Fibroblast of lung (primary cell): ENCODE results near the gene SH3RF1. TPM values are rescaled to one million over a fixed set of nuclear protein-coding genes. Genes with fewer than 3 reads are reported as not detected.

ENCODE experiments used
- DNase-seq, 2 donors: peaks; one replicate each; pipeline versions ENCODE4 v3.0.0 to v3.0.0-alpha.2; 2010; ENCODE audit warnings: low read depth in 2 of 2
- H2AFZ ChIP-seq: 2 replicates; pipeline ENCODE4 v1.5.1; 2012; ENCODE audit warnings: low read length, control low read depth, inconsistent platforms
- H3K27ac ChIP-seq: 2 replicates; pipeline ENCODE4 v1.5.1; 2011; ENCODE audit warnings: low read length, control low read depth; ENCODE audit not compliant: insufficient read depth
- H3K27me3 ChIP-seq: 2 replicates; pipeline ENCODE4 v1.5.1; 2011; ENCODE audit warnings: mild to moderate bottlenecking, low read length; ENCODE audit not compliant: control insufficient read depth, insufficient read depth
- H3K36me3 ChIP-seq: 2 replicates; pipeline ENCODE4 v1.5.1; 2011; ENCODE audit warnings: low read length; ENCODE audit not compliant: control insufficient read depth, insufficient read depth
- H3K4me1 ChIP-seq: 2 replicates; pipeline ENCODE4 v1.5.1; 2011; ENCODE audit warnings: low read length; ENCODE audit not compliant: control insufficient read depth, insufficient read depth; ENCODE audit errors: extremely low read depth
- H3K4me2 ChIP-seq: 2 replicates; pipeline ENCODE4 v1.5.1; 2011; ENCODE audit warnings: low read length, control low read depth; ENCODE audit not compliant: insufficient read depth; ENCODE audit errors: extremely low read depth
- H3K4me3 ChIP-seq, 4 experiments: fragments of 200-600 bp in 1 of 4; sonication (generic) in 1 of 4; replicated peaks in 1 of 4; 2 replicates each; pipeline ENCODE4 v1.5.1; 2011 to 2016; ENCODE audit warnings: low read length in 4 of 4, low read depth in 3 of 4, mild to moderate bottlenecking in 3 of 4, control low read depth in 2 of 4, inconsistent platforms in 1 of 4, mixed read lengths in 1 of 4; ENCODE audit not compliant: insufficient read depth in 1 of 4; ENCODE audit errors: control extremely low read depth in 1 of 4
- H3K79me2 ChIP-seq: 2 replicates; pipeline ENCODE4 v1.5.1; 2012; ENCODE audit warnings: mild to moderate bottlenecking, low read length, inconsistent platforms; ENCODE audit not compliant: control insufficient read depth, insufficient read depth
- H3K9ac ChIP-seq: 2 replicates; pipeline ENCODE4 v1.5.1; 2011; ENCODE audit warnings: mild to moderate bottlenecking, low read length, control low read depth; ENCODE audit not compliant: insufficient read depth
- H3K9me3 ChIP-seq: 2 replicates; pipeline ENCODE4 v1.5.1; 2012; ENCODE audit warnings: low read depth, low read length; ENCODE audit not compliant: control insufficient read depth, insufficient read depth
- H4K20me1 ChIP-seq: 2 replicates; pipeline ENCODE4 v1.5.1; 2011; ENCODE audit warnings: low read length; ENCODE audit not compliant: control insufficient read depth, insufficient read depth; ENCODE audit errors: extremely low read depth
- EZH2 ChIP-seq: IDR thresholded peaks from 2 replicates; pipeline ENCODE4 v1.5.1; 2012; ENCODE audit warnings: low read length, control low read depth, mild to moderate bottlenecking; ENCODE audit errors: missing control alignments
- polyA plus RNA-seq, 2 donors: library from polyadenylated mRNA; depleted of rRNA in 1 of 2; stranded (reverse) in 1 of 2; unstranded in 1 of 2; fragments of >200 nt; gene quantifications; 2 replicates each; pipeline ENCODE4 v1.2.1, GENCODE V29; 2011 to 2012; ENCODE audit warnings: missing spikeins in 1 of 2
- total RNA-seq: library from RNA; depleted of rRNA; stranded (reverse); fragments of >200 nt; gene quantifications from 2 replicates; pipeline ENCODE4 v1.2.1, GENCODE V29; 2014
- TF ChIP-seq, protein P1 (sequence below), 2 donors: IDR thresholded peaks in 1 of 2; conservative IDR thresholded peaks in 1 of 2; 1 replicate in 1 of 2; 2 replicates in 1 of 2; pipeline ENCODE4 v1.5.1; 2011 to 2012; ENCODE audit warnings: low read length in 2 of 2, control low read depth in 1 of 2, inconsistent platforms in 1 of 2, low read depth in 1 of 2, mild to moderate bottlenecking in 1 of 2

SH3RF1 gene
- total and polyA plus RNA-seq, 2 donors (not counting 1 experiment from before 2014, with no cell fraction given): 13.0 to 18.8 TPM

- no peak overlapping the region for H3K27ac ChIP-seq
These were observed 48.0 kb downstream of the SH3RF1 start for GRCh38 chr4:169222761-169223160.

GRCh38 chr4:169221662-169222061 lies 49.1 kb downstream of the SH3RF1 start:
- Histone ChIP-seq H3K4me2 (no peak overlapping the region), H3K9me3 (no peaks in the 10 kb centered on the region), H3K4me3 (no peak overlapping the region), H4K20me1 (no peaks in the 10 kb centered on the region), H3K27ac (no peak overlapping the region), H2AFZ (no peak overlapping the region), H3K36me3 (no peaks in the 10 kb centered on the region), H3K9ac (no peak overlapping the region), H3K4me1 (peaks cover 23% of the 10 kb centered on the region), H3K79me2 (peaks cover 54% of the 10 kb centered on the region), H3K27me3 (no peaks in the 10 kb centered on the region)
- no peak for TF ChIP-seq EZH2
- TF ChIP-seq, protein P1, sequence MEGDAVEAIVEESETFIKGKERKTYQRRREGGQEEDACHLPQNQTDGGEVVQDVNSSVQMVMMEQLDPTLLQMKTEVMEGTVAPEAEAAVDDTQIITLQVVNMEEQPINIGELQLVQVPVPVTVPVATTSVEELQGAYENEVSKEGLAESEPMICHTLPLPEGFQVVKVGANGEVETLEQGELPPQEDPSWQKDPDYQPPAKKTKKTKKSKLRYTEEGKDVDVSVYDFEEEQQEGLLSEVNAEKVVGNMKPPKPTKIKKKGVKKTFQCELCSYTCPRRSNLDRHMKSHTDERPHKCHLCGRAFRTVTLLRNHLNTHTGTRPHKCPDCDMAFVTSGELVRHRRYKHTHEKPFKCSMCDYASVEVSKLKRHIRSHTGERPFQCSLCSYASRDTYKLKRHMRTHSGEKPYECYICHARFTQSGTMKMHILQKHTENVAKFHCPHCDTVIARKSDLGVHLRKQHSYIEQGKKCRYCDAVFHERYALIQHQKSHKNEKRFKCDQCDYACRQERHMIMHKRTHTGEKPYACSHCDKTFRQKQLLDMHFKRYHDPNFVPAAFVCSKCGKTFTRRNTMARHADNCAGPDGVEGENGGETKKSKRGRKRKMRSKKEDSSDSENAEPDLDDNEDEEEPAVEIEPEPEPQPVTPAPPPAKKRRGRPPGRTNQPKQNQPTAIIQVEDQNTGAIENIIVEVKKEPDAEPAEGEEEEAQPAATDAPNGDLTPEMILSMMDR (conservative IDR thresholded peaks at IDR 0.05 in 1 of 2, IDR thresholded peaks at IDR 0.05 in 1 of 2; ENCODE audit: low read depth in 1 of 2, low read length in 2 of 2): no peak
- no peak for DNase-seq

More at GRCh38 chr4:169222761-169223160, 48.0 kb downstream of the SH3RF1 start:
- Histone ChIP-seq H4K20me1 (no peaks in the 10 kb centered on the region), H3K4me3 (no peak overlapping the region), H3K4me1 (peaks cover 24% of the 10 kb centered on the region), H3K9me3 (no peaks in the 10 kb centered on the region), H3K79me2 (peaks cover 51% of the 10 kb centered on the region), H2AFZ (no peak overlapping the region), H3K9ac (no peak overlapping the region), H3K36me3 (no peaks in the 10 kb centered on the region), H3K4me2 (no peak overlapping the region), H3K27me3 (no peaks in the 10 kb centered on the region)
- TF ChIP-seq EZH2: no peak
- TF ChIP-seq, protein P1 (conservative IDR thresholded peaks at IDR 0.05 in 1 of 2, IDR thresholded peaks at IDR 0.05 in 1 of 2; ENCODE audit: low read depth in 1 of 2, low read length in 2 of 2): no peak
- DNase-seq: no peak

- Histone ChIP-seq H3K4me1 (peaks cover 22% of the 10 kb centered on the region), H3K79me2 (peaks cover 51% of the 10 kb centered on the region), H3K27ac (peak overlapping the region; percentile 11), H3K4me3 (peak overlapping the region in 2 of 4 experiments; percentile 14 to 32), H3K36me3 (no peaks in the 10 kb centered on the region), H4K20me1 (no peaks in the 10 kb centered on the region), H3K27me3 (no peaks in the 10 kb centered on the region), H3K9ac (no peak overlapping the region), H2AFZ (no peak overlapping the region), H3K9me3 (no peaks in the 10 kb centered on the region), H3K4me2 (peak overlapping the region; percentile 64)
- DNase-seq: peak in 1 of 2 donors; percentile 90
- TF ChIP-seq, protein P1 (conservative IDR thresholded peaks at IDR 0.05 in 1 of 2, IDR thresholded peaks at IDR 0.05 in 1 of 2; ENCODE audit: low read depth in 1 of 2, low read length in 2 of 2): no peak
- TF ChIP-seq EZH2: no peak
These were observed 49.8 kb downstream of the SH3RF1 start for GRCh38 chr4:169220854-169221411.
